GM21423 (cell line): Measurements from ENCODE around the gene ARHGEF28.

Source experiments
- ATAC-seq: cut with Tn5 transposase; IDR thresholded peaks from one replicate; pipeline ENCODE4 v1.9.1; 2021; ENCODE audit warnings: mild to moderate bottlenecking, moderate library complexity; ENCODE audit not compliant: unreplicated experiment

ARHGEF28 gene

GRCh38 chr5:73985145-73985544 lies 359.1 kb downstream of the ARHGEF28 start:
- ATAC-seq, result no peak

DNA sequence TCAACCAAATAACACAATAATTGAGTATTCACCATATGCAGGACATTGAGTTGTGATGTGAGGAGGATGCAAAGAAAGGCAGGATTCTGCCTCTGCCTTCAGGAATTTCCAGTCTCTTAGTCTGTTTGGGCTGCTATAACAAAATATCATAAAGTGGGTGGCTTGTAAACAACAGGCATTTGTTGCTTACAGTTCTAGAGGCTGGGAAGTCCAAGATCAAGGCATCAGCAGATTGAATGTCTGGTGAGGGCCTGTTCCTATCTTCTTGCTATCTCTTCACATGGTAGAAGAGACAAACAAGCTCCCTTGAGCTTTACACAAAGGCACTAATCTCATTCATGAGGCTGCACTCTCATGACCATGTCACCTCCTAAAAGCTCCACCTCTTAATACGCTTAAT lies 360.7 kb downstream of the ARHGEF28 start:
- no peak for ATAC-seq

- no peak for ATAC-seq
Observed at GRCh38 chr5:73987915-73988314, 361.9 kb downstream of the ARHGEF28 start.

DNA sequence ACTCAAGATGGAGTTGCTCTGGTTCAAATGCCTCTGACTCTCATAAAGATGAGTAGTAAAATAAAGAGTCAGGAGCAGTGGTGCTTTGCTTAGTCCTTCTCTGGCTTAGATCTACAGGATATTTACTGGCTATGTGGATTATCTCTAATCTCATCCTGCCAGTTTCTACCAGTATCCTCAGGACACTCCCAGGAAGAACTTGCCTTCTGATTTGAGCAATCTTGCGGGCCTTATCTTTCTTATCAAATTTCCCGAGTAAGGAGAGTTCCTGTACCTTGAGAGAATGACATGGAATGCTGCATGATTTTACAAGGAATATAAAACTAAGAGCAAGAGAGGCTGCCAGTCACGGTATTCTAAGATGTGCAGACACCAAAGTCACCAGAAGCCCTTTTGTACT lies 364.0 kb downstream of the ARHGEF28 start:
- ATAC-seq, result no peak
